ENCODE measurements around the gene ZNF175. TPM values are rescaled to one million over a fixed set of nuclear protein-coding genes. Genes with fewer than 3 reads are reported as not detected.
A peak's percentile ranks its signal among the peaks of the same experiment; 100 is the strongest.

The ZNF175 gene
- total and polyA plus RNA-seq, 9 of the 15 experiments (the other 6 are each of a cell fraction or from before 2014, with no cell fraction given) = 3.7 to 37.9 (median 14.0) TPM

DNA sequence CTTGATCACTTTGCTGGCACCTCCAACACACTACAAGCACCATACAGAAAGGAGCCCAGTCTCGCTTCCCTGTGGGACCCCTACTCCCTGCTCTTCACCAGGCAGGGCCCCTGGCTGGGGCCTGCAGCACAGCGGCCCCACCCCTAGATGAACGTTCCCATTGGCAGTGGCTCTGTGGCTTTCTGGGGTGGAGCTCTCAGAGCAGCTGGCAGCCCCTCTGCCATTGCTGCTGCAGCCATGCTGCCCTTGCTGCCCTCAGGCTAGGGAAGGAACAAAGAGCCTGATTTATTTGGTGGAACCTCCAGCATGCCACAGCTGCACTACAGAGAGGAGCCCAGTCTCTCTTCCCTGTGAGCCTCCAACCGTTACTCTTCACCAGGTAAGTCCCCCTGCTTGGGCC, 45.4 kb upstream of the ZNF175 start:
- Histone ChIP-seq H3K9me1 (ENCODE audit: control insufficient read depth, insufficient read depth, low read length) (no peaks in the 10 kb centered on the region), H3K27me3 (ENCODE audit: control insufficient read depth in 2 of 2, insufficient read depth in 2 of 2, low read length in 2 of 2) (no peaks in the 10 kb centered on the region), H3K4me3 (no peak overlapping the region), H3K4me2 (ENCODE audit: insufficient read depth, low read length) (no peak overlapping the region), H3K9ac (ENCODE audit: insufficient read depth in 1 of 2, low read depth in 2 of 2, low read length in 2 of 2) (peak overlapping the region in 1 of 2 experiments; percentile 82; a peak in 2 of 4 replicates), H3K27ac (ENCODE audit: extremely low read depth, low read depth, low read length) (no peak overlapping the region; the same call in 2 of the 3 replicates), H3K4me1 (replicated peaks in 1 of 2; ENCODE audit: control insufficient read depth in 2 of 2, insufficient read depth in 2 of 2, low read length in 2 of 2) (peaks cover 36 to 40% of the 10 kb centered on the region in 2 experiments), H3K9me3 (replicated peaks; ENCODE audit: control insufficient read depth, insufficient read depth, low read depth, low read length) (no peaks in the 10 kb centered on the region), H3K79me2 (ENCODE audit: control insufficient read depth, insufficient read depth, low read length) (no peaks in the 10 kb centered on the region), H4K20me1 (replicated peaks; ENCODE audit: control insufficient read depth, insufficient read depth, low read length) (no peaks in the 10 kb centered on the region), H3K36me3 (ENCODE audit: control insufficient read depth, insufficient read depth, low read length) (no peaks in the 10 kb centered on the region), H2AFZ (ENCODE audit: low read depth, low read length) (peak overlapping the region; percentile 85)
- ATAC-seq (peak; percentile 46), FAIRE-seq (no peak), DNase-seq (ENCODE audit: extremely low read depth in 1 of 4, low spot score in 3 of 4) (peak in 1 of 4 experiments; percentile 10)
- no TSS peak for BruUV-seq (replicated peaks)
- ChIA-PET POLR2A (interaction anchor here (0.6 to 1.0 kb wide), 3 partner anchors 12 to 136 kb away, joined by 3 read pairs; no protein-coding TSS in a partner anchor), CTCF (ENCODE audit: low intra/inter-chr PET ratio) (no interaction called here)
- intact Hi-C loops (cut with micrococcal nuclease) (no loop called here), in situ Hi-C loops (cut with MboI) (no loop called here)
- 56% methylated on average over 4 of the region's 4 CpGs for WGBS (ENCODE audit: insufficient coverage, low coverage, missing lambda C conversion rate)
- TF ChIP-seq NFATC3 (IDR thresholded peaks at IDR 0.05) (no peak), PPARD (CRISPR knock-in tag; IDR thresholded peaks at IDR 0.05) (no peak), RB1 (IDR thresholded peaks at IDR 0.05; ENCODE audit: low read depth) (no peak), KAT7 (CRISPR knock-in tag; IDR thresholded peaks at IDR 0.05; ENCODE audit: borderline replicate concordance) (no peak), ZNF3 (CRISPR knock-in tag; IDR thresholded peaks at IDR 0.05) (no peak)
- TF ChIP-seq, protein P1, sequence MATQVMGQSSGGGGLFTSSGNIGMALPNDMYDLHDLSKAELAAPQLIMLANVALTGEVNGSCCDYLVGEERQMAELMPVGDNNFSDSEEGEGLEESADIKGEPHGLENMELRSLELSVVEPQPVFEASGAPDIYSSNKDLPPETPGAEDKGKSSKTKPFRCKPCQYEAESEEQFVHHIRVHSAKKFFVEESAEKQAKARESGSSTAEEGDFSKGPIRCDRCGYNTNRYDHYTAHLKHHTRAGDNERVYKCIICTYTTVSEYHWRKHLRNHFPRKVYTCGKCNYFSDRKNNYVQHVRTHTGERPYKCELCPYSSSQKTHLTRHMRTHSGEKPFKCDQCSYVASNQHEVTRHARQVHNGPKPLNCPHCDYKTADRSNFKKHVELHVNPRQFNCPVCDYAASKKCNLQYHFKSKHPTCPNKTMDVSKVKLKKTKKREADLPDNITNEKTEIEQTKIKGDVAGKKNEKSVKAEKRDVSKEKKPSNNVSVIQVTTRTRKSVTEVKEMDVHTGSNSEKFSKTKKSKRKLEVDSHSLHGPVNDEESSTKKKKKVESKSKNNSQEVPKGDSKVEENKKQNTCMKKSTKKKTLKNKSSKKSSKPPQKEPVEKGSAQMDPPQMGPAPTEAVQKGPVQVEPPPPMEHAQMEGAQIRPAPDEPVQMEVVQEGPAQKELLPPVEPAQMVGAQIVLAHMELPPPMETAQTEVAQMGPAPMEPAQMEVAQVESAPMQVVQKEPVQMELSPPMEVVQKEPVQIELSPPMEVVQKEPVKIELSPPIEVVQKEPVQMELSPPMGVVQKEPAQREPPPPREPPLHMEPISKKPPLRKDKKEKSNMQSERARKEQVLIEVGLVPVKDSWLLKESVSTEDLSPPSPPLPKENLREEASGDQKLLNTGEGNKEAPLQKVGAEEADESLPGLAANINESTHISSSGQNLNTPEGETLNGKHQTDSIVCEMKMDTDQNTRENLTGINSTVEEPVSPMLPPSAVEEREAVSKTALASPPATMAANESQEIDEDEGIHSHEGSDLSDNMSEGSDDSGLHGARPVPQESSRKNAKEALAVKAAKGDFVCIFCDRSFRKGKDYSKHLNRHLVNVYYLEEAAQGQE (IDR thresholded peaks at IDR 0.05; ENCODE audit: borderline replicate concordance) = no peak
- TF ChIP-seq, protein P1 (CRISPR knock-in tag; IDR thresholded peaks at IDR 0.05; ENCODE audit: low read depth) = no peak
- TF ChIP-seq, protein P2, sequence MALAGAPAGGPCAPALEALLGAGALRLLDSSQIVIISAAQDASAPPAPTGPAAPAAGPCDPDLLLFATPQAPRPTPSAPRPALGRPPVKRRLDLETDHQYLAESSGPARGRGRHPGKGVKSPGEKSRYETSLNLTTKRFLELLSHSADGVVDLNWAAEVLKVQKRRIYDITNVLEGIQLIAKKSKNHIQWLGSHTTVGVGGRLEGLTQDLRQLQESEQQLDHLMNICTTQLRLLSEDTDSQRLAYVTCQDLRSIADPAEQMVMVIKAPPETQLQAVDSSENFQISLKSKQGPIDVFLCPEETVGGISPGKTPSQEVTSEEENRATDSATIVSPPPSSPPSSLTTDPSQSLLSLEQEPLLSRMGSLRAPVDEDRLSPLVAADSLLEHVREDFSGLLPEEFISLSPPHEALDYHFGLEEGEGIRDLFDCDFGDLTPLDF (CRISPR knock-in tag; IDR thresholded peaks at IDR 0.05) = no peak

Measured in K562 (cell line).